Activated CD4-positive, CD25-positive, alpha-beta regulatory T cell (primary cell): ENCODE measurements around the gene FXYD7.

Experiments used
- DNase-seq, 4 experiments: peaks; one replicate each; lab custom pipeline; 2025; lab: John Stamatoyannopoulos, UW

The FXYD7 gene

GRCh38 chr19:35199481-35199880 is 56.4 kb downstream of the FXYD7 start:
- no peak for DNase-seq

DNA sequence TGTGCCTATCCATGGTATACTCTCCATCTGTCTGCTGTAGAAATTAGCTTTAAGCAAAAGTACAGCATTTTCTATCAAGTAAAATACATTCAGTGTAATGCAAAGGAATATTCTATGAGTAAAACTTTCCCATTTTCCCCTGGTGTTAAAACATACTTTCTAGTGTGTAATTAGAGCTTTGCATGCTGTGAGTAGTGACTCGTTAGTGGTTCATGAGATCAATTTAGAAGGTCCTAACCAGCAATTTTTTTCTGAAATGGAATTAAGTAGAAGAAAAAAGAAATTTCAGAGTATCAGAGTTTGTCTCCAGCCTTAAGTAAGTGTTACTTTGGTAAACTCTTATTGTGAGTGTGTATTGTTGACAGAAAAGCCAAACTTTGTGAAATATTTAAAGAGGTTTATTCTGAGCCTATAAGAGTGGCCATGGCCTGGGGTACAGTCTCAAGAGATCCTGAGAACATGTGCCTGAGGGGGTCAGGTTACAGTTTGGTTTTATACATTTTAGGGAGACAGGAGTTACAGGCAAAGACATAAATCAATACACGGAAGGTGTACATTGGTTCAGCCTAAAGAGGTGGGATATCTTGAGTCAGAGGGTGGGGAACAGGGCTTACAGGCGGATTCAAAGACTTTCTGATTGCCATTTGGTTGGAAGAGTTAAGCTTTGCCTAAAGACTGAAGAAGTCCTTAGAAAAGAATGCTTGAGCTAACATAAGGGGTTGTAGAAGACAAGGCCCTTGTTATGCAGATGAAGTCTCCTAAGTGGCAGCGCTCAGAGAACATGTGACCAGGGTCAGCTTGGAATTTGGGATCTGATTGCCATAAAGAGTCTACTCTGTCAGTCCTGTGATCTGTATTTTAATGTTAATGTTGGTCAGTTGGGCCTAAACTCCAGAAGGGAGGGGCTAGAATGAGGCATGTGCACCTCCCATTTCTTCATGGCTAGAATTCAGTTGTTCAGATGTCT is 60.0 kb downstream of the FXYD7 start:
- no peak for DNase-seq
